Astrocyte (in vitro differentiated cells and primary cell): ENCODE results near the gene PWP1. TPM values are rescaled to one million over a fixed set of nuclear protein-coding genes. Genes with fewer than 3 reads are reported as not detected.

Experiments
- DNase-seq: peaks from one replicate; pipeline ENCODE4 v3.0.0-alpha.2; 2010; ENCODE audit warnings: low read depth
- FAIRE-seq: peaks from 2 replicates; lab custom pipeline; 2011; peaks lifted over from hg19 to GRCh38; lab: Jason Lieb, UNC
- H2AFZ ChIP-seq: 2 replicates; pipeline ENCODE4 v1.6.0; 2012; ENCODE audit warnings: low read depth, low read length, inconsistent platforms
- H3K27ac ChIP-seq: 2 replicates; pipeline ENCODE4 v1.5.1; 2011; ENCODE audit warnings: low read depth, low read length, inconsistent platforms
- H3K27me3 ChIP-seq: 2 replicates; pipeline ENCODE4 v1.6.0; 2011; ENCODE audit warnings: low read length, inconsistent platforms; ENCODE audit not compliant: insufficient read depth
- H3K36me3 ChIP-seq: 2 replicates; pipeline ENCODE4 v1.5.1; 2011; ENCODE audit warnings: low read length, inconsistent platforms; ENCODE audit not compliant: insufficient read depth
- H3K4me1 ChIP-seq: 2 replicates; pipeline ENCODE4 v1.5.1; 2011; ENCODE audit warnings: low read length, inconsistent platforms; ENCODE audit not compliant: insufficient read depth
- H3K4me2 ChIP-seq: 2 replicates; pipeline ENCODE4 v1.6.0; 2012; ENCODE audit warnings: low read length, inconsistent platforms
- H3K4me3 ChIP-seq: 2 replicates; pipeline ENCODE4 v1.5.1; 2011; ENCODE audit warnings: low read depth, mild to moderate bottlenecking, low read length, inconsistent platforms; ENCODE audit not compliant: insufficient read depth
- H3K79me2 ChIP-seq: 2 replicates; pipeline ENCODE4 v1.6.0; 2012; ENCODE audit warnings: mild to moderate bottlenecking, low read length, inconsistent platforms; ENCODE audit not compliant: insufficient read depth
- H3K9ac ChIP-seq: 2 replicates; pipeline ENCODE4 v1.6.0; 2012; ENCODE audit warnings: mild to moderate bottlenecking, low read length, inconsistent platforms
- H3K9me3 ChIP-seq: 2 replicates; pipeline ENCODE4 v1.5.1; 2012; ENCODE audit warnings: low read depth, mild to moderate bottlenecking, low read length, inconsistent platforms; ENCODE audit not compliant: insufficient read depth
- H4K20me1 ChIP-seq: 2 replicates; pipeline ENCODE4 v1.6.0; 2012; ENCODE audit warnings: low read length, inconsistent platforms; ENCODE audit not compliant: insufficient read depth
- H3K27ac Mint-ChIP-seq: one replicate; pipeline ENCODE4 v1.8.0; 2021; ENCODE audit warnings: mild to moderate bottlenecking, mixed read lengths; ENCODE audit not compliant: unreplicated experiment
- H3K27me3 Mint-ChIP-seq: one replicate; pipeline ENCODE4 v1.8.0; 2021; ENCODE audit warnings: low read depth, mixed read lengths; ENCODE audit not compliant: unreplicated experiment
- H3K36me3 Mint-ChIP-seq: one replicate; pipeline ENCODE4 v1.8.0; 2021; ENCODE audit warnings: low read depth, mixed read lengths; ENCODE audit not compliant: unreplicated experiment
- H3K4me1 Mint-ChIP-seq: one replicate; pipeline ENCODE4 v1.8.0; 2021; ENCODE audit warnings: low read depth, mixed read lengths; ENCODE audit not compliant: unreplicated experiment
- H3K4me3 Mint-ChIP-seq: one replicate; pipeline ENCODE4 v1.8.0; 2021; ENCODE audit warnings: mild to moderate bottlenecking, moderate library complexity, mixed read lengths; ENCODE audit not compliant: unreplicated experiment
- H3K9me3 Mint-ChIP-seq: one replicate; pipeline ENCODE4 v1.8.0; 2021; ENCODE audit warnings: mild to moderate bottlenecking, mixed read lengths; ENCODE audit not compliant: unreplicated experiment
- CTCF ChIP-seq: IDR thresholded peaks from 2 replicates; pipeline ENCODE4 v1.5.1; 2011; ENCODE audit warnings: low read depth, mild to moderate bottlenecking, inconsistent platforms, low read length, moderate library complexity; ENCODE audit not compliant: insufficient read depth
- EZH2 ChIP-seq: IDR thresholded peaks from 2 replicates; pipeline ENCODE4 v1.6.1; 2012; ENCODE audit warnings: mild to moderate bottlenecking, low read length, inconsistent platforms; ENCODE audit not compliant: insufficient read depth
- total RNA-seq: library from RNA; stranded (reverse); gene quantifications from 2 replicates; pipeline ENCODE4 v1.2.1, GENCODE V29; 2021

Gene PWP1
- total RNA-seq, 1 donor from 2014 or later = 67.2 TPM

GRCh38 chr12:107663277-107663676 lies 22.3 kb upstream of the PWP1 start:
- no peak overlapping the region for H3K27ac Mint-ChIP-seq
- no peak for FAIRE-seq
- no peaks in the 10 kb centered on the region for H3K4me1 Mint-ChIP-seq
- Histone ChIP-seq H3K4me3 (no peak overlapping the region), H3K4me2 (no peak overlapping the region), H2AFZ (no peak overlapping the region), H3K9ac (no peak overlapping the region), H3K79me2 (no peaks in the 10 kb centered on the region), H3K27ac (no peak overlapping the region), H4K20me1 (no peaks in the 10 kb centered on the region), H3K9me3 (no peaks in the 10 kb centered on the region), H3K27me3 (peaks cover 2% of the 10 kb centered on the region), H3K36me3 (no peaks in the 10 kb centered on the region), H3K4me1 (no peaks in the 10 kb centered on the region)
- no peaks in the 10 kb centered on the region for H3K36me3 Mint-ChIP-seq
- H3K9me3 Mint-ChIP-seq = no peaks in the 10 kb centered on the region
- H3K4me3 Mint-ChIP-seq = no peak overlapping the region
- TF ChIP-seq CTCF = no peak
- no peak for TF ChIP-seq EZH2
- no peak for DNase-seq
- peaks cover 9% of the 10 kb centered on the region for H3K27me3 Mint-ChIP-seq

GRCh38 chr12:107666009-107666408 lies 19.6 kb upstream of the PWP1 start:
- Histone ChIP-seq H3K4me1 (no peaks in the 10 kb centered on the region), H3K27ac (no peak overlapping the region), H3K4me3 (no peak overlapping the region), H2AFZ (no peak overlapping the region), H3K4me2 (no peak overlapping the region), H4K20me1 (no peaks in the 10 kb centered on the region), H3K79me2 (no peaks in the 10 kb centered on the region), H3K9ac (no peak overlapping the region), H3K36me3 (no peaks in the 10 kb centered on the region), H3K27me3 (peaks cover 16% of the 10 kb centered on the region), H3K9me3 (no peaks in the 10 kb centered on the region)
- DNase-seq = no peak
- Mint-ChIP-seq H3K27me3 (peaks cover 19% of the 10 kb centered on the region), H3K36me3 (no peaks in the 10 kb centered on the region), H3K9me3 (no peaks in the 10 kb centered on the region), H3K27ac (no peak overlapping the region), H3K4me1 (no peaks in the 10 kb centered on the region), H3K4me3 (no peak overlapping the region)
- FAIRE-seq = no peak
- no peak for TF ChIP-seq EZH2
- TF ChIP-seq CTCF = no peak

GRCh38 chr12:107667464-107667863 lies 18.1 kb upstream of the PWP1 start:
- H2AFZ ChIP-seq = no peak overlapping the region
- no peak for FAIRE-seq

More at GRCh38 chr12:107667464-107667863, 18.1 kb upstream of the PWP1 start:
- no peak overlapping the region for H3K27ac Mint-ChIP-seq
- H3K4me1 Mint-ChIP-seq = no peaks in the 10 kb centered on the region
- Histone ChIP-seq H3K9ac (no peak overlapping the region), H3K36me3 (no peaks in the 10 kb centered on the region), H3K4me2 (no peak overlapping the region), H3K79me2 (no peaks in the 10 kb centered on the region), H3K27me3 (peaks cover 22% of the 10 kb centered on the region), H3K9me3 (no peaks in the 10 kb centered on the region), H3K4me3 (no peak overlapping the region), H3K27ac (no peak overlapping the region), H3K4me1 (no peaks in the 10 kb centered on the region), H4K20me1 (no peaks in the 10 kb centered on the region)
- TF ChIP-seq EZH2 (no peak), CTCF (no peak)
- H3K27me3 Mint-ChIP-seq = peaks cover 26% of the 10 kb centered on the region
- H3K36me3 Mint-ChIP-seq = no peaks in the 10 kb centered on the region
- no peak overlapping the region for H3K4me3 Mint-ChIP-seq
- DNase-seq = no peak
- H3K9me3 Mint-ChIP-seq = no peaks in the 10 kb centered on the region
